ENCODE data around the gene ALKBH6. TPM values are rescaled to one million over a fixed set of nuclear protein-coding genes. Genes with fewer than 3 reads are reported as not detected.

Gene ALKBH6
- total and polyA plus RNA-seq, 2 experiments from 2014 or later, result 33.6 to 51.4 TPM

GRCh38 chr19:35991731-35992450 lies 22.1 kb downstream of the ALKBH6 start:
- Histone ChIP-seq H3K4me3 (no peak overlapping the region), H3K27me3 (ENCODE audit: insufficient read depth) (no peaks in the 10 kb centered on the region), H3K4me1 (ENCODE audit: insufficient read depth) (peaks cover 9% of the 10 kb centered on the region; the same call in 1 of the 2 replicates), H3K36me3 (ENCODE audit: insufficient read depth) (no peaks in the 10 kb centered on the region), H2AFZ (no peak overlapping the region), H3K79me2 (replicated peaks; ENCODE audit: insufficient read depth) (peaks cover 12% of the 10 kb centered on the region; the same call in 1 of the 2 replicates), H3K4me2 (no peak overlapping the region), H3K9me2 (ENCODE audit: insufficient read depth) (no peaks in the 10 kb centered on the region), H4K20me1 (replicated peaks; ENCODE audit: insufficient read depth) (peaks cover 6% of the 10 kb centered on the region), H3K27ac (ENCODE audit: low read depth) (no peak overlapping the region), H3F3A (replicated peaks; ENCODE audit: low read depth) (0 out of 2 replicates have a peak, but pooled peaks cover 6% of the 10 kb centered on the region)
- Mint-ChIP-seq H3K9me3 (no peaks in the 10 kb centered on the region; the same call in 2 of the 3 replicates), H3K4me3 (no peak overlapping the region), H3K36me3 (ENCODE audit: low read depth) (no peaks in the 10 kb centered on the region; the same call in 2 of the 3 replicates), H3K27ac (no peak overlapping the region), H3K4me1 (peaks cover 14% of the 10 kb centered on the region; the same call in 2 of the 3 replicates), H3K27me3 (ENCODE audit: insufficient read depth, low read depth, poor library complexity) (peaks cover 10% of the 10 kb centered on the region)
- DNase-seq (ENCODE audit: low spot score) (no peak), ATAC-seq (no peak)
- TF ChIP-seq REST (IDR thresholded peaks at IDR 0.05; ENCODE audit: unreplicated experiment) (no peak), STAT1 (IDR thresholded peaks at IDR 0.05; ENCODE audit: unreplicated experiment) (no peak), ZNF462 (CRISPR knock-in tag; IDR thresholded peaks at IDR 0.05) (no peak), ZNF331 (CRISPR knock-in tag; IDR thresholded peaks at IDR 0.05; ENCODE audit: low read depth) (no peak), JUNB (IDR thresholded peaks at IDR 0.05; ENCODE audit: unreplicated experiment) (no peak), ZNF114 (CRISPR knock-in tag; IDR thresholded peaks at IDR 0.05) (no peak), NANOG (IDR thresholded peaks at IDR 0.05; ENCODE audit: borderline replicate concordance) (no peak), ETS1 (IDR thresholded peaks at IDR 0.05) (no peak), CREB1 (CRISPR knock-in tag; IDR thresholded peaks at IDR 0.05; ENCODE audit: low read depth) (no peak), EZH2phosphoT487 (IDR thresholded peaks at IDR 0.05; ENCODE audit: unreplicated experiment) (no peak), EZH2 (IDR thresholded peaks at IDR 0.05; ENCODE audit: low read depth, unreplicated experiment) (no peak), CTCF (conservative IDR thresholded peaks at IDR 0.05; ENCODE audit: low read depth in 2 of 2) (no peak), POLR2AphosphoS5 (IDR thresholded peaks at IDR 0.05; ENCODE audit: low read depth) (no peak)
